GM19035 (cell line): ENCODE data around the gene STARD9.
"Not testable (repeated sequence)": the region's sequence is repeated elsewhere in the genome, so short reads cannot be mapped to it uniquely, and the experiment has no call there.

Experiments used
- ATAC-seq: cut with Tn5 transposase; IDR thresholded peaks from one replicate; pipeline ENCODE4 v1.9.1; 2021; ENCODE audit not compliant: unreplicated experiment

STARD9 gene

DNA sequence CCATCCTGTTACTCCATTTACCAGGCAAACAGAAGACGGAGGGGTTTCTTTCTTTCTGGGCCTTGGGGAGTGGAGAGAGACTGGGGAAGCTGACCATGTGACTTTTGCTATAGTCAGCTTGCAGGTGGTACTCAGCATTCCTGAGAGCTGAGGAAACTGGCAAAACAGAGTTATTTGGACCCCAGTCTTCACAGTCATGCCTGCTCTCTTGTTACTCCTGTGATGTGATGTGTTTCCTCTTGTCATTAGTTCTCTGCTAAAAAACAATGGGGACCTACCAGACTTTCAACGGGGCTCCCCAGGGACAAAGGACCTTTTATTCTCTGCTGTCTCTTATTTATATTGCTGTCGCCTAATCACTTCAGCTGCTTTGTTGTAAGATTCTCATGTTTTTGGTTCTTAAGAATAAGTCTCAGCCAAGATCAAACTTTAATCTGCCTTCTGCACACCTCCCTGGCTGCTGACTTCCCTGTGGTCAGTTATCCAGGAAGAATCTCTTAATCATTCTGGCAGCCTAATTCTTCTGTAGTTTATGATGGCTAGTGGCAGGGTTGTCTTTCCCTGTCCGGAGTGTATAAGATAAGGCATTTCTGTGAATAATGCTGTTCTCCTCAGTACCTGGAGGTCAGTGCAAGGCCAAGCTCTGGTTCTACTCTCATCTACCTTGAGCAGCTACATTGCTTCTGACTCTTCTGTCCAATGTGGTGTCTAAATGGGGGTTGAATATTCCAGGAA lies 8.8 kb downstream of the STARD9 start:
- no peak for ATAC-seq

DNA sequence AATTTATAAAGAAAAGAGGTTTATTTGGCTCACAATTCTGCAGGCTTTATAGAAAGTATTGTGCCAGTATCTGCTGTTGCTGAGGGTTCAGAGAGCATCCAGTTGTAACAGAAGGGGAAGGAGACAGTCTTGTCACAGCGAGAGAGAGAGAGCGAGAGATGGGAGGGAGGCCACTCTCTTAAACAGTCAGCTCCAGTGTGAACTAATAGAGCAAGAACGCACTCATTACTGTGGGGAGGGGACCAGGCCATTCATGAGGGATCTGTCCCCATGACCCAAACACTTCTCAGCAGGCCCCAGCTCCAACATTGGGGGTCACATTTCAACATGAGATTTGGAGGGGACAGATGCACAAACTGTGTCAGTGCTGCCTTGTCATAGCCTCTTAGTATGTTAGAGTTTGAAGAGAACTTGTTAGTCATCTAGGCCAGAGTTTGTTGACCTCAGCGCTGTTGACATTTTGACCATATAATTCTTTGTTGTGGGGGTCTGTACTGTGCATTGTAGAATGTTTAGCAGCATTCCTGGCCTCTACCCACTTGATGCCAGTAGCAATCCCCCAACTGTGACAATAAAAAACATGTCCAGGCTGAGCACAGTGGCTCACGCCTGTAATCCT lies 15.3 kb downstream of the STARD9 start:
- ATAC-seq, result no peak

DNA sequence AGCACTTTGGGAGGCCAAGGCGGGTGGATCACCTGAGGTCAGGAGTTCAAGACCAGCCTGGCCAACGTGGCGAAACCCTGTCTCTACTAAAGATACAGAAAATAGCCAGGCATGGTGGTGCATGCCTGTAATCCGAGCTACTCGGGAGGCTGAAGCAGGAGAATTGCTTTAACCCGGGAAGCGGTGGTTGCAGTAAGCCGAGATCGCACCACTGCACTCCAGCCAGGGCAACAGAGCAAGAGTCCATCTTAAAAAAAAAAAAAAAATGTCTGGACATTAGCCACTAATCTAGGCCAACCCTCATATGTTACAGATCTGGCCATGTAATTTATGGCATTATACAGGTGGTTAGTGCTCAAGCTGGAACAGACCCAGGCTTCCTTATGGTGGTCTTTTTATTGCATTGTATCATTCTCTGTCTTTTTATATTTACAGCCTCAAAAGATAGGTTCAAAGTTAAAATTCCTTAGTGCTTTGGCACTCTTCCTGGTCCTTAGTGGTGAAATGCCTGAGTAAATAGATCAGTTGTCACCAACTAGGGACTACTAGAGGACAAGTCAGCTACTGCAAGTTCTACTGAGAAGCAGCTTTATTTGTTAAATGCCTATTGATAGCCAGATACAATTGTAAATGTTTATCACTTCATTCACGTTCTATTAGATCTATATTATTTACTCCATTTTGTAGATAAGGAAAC lies 16.0 kb downstream of the STARD9 start:
- ATAC-seq, result no peak

DNA sequence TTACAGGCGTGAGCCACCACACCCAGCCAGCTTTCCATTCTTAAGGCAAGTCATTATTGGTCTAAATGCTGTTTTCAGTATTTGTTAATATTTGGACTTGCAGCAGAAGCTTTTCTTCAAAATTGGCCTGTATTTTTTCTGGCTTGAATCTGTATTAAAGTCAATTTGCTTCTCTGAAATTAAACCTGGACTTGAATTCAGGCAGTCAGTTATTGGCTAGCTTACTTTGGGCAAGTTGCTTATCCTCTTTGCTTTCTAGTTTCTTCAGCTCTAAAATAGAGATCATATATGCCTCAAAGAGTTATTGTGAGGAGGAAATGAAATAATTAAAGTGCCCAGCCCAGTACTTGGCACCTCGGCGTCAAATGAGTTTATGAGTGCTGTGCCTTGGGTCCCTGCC lies 17.3 kb downstream of the STARD9 start:
- no peak for ATAC-seq

DNA sequence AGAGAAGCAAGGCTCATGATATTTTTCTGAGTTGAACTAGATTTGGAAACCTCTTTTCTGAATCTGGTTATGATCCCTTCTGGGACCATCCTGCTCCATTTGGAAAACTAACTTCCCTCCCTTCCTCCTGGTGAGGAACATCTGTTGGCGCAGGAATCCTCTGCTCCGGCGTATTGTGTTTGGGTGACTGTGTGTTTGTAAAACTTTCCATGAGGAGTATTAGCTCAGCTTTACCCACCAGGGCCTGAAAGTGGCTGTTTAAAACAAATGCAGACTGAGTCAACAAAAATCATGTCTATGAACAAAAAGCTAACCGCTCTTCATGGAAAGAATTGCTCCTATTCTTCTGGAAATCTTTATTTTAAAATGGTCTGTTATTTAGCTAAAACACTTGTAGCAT lies 17.7 kb downstream of the STARD9 start:
- ATAC-seq, result no peak

DNA sequence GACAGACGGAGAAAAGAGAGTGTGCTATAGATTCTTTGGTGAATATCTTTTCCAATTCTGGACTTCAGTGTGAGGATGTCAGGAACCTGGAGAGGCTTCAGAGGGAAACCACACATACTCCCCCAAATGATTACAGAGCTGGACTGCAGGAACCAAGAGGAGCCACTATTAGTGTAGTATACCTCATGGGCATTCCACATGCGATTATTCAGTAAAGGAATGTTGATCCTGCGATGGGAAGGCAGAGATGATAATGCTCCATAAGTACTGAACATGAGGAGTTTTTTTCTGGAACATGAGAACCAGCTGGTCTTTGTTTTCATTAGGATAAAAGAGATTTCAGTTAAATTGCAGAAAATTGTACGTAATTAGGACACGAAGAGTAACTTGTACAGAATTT lies 18.7 kb downstream of the STARD9 start:
- no peak for ATAC-seq

DNA sequence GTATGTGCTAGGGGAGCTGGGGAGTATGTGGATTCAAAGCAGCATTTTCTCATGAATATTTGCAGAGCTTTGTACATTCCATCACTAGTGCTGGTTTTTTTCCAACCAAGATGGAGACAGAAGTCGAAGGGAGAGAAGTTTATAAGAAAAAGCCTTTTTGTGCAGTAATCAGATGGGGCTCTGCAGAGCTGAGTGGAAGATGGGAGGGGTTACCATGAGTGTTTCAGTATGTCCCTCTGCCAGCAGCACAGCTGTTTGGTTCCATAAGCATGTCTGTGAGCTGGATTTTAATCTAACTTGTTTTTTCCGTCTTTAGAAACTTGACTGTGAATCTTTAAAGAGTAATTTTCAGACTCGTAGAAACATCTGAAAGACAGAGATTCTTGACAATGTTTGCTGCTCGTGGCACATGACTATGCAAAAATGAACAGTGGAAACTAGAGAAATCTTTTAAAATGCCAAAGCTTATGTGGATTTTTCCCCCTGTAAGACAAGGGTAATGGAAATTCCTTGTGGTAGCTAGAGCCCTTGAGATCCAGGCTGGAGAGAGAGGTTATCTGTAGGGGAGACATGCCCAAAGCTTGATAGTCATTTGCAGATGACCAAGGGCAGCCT lies 20.3 kb downstream of the STARD9 start:
- no peak for ATAC-seq

DNA sequence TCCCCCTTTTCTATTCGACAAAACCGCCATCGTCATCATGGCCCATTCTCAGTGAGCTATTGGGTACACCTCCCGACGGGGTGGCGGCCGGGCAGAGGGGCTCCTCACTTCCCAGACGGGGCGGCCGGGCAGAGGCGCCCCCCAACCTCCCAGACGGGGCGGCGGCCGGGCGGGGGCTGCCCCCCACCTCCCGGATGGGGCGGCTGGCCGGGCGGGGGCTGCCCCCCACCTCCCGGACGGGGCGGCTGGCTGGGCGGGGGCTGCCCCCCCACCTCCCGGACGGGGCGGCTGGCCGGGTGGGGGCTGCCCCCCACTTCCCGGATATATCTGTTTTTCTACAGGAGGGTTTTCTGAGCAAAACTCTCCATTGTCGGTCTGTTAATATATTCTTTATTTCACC lies 25.9 kb downstream of the STARD9 start:
- not testable (repeated sequence) for ATAC-seq

DNA sequence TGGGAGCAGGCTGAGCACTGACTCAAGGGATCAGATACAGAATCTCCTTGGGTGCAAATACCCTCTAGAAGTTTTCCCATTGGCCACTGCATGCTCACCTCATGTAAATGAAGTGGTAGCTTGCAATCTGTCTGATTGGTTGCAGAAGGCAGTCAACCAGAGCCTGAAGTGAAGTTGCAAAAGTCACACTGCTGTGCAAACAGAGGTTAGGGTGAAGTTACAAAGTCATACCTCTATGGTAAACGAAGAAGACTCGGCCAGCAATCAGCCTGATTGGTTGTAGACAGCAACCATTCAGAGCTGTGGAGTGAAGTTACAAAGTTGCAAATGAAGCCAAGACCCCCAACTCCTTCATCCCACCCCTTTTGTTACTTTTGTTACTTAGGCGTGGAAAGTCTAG lies 27.1 kb downstream of the STARD9 start:
- no peak for ATAC-seq

DNA sequence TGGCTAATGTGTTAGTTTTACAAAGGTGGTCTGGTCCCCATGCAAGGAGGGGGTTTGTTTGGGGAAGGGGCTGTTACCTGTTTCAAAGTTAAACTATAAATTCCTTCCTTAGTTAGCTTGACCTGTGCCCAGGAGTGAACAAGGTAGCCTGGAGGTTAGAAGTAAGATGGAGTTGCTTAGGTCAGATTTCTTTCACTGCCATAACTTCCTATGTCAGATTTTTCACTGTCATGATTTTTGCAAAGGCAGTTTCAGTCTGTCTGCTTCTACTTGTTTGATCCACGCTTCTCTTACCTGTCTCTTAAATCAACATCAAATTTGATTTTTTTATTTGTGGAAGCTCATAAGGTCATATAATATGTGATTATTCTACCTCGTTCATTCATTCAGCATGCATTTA lies 28.6 kb downstream of the STARD9 start:
- no peak for ATAC-seq

DNA sequence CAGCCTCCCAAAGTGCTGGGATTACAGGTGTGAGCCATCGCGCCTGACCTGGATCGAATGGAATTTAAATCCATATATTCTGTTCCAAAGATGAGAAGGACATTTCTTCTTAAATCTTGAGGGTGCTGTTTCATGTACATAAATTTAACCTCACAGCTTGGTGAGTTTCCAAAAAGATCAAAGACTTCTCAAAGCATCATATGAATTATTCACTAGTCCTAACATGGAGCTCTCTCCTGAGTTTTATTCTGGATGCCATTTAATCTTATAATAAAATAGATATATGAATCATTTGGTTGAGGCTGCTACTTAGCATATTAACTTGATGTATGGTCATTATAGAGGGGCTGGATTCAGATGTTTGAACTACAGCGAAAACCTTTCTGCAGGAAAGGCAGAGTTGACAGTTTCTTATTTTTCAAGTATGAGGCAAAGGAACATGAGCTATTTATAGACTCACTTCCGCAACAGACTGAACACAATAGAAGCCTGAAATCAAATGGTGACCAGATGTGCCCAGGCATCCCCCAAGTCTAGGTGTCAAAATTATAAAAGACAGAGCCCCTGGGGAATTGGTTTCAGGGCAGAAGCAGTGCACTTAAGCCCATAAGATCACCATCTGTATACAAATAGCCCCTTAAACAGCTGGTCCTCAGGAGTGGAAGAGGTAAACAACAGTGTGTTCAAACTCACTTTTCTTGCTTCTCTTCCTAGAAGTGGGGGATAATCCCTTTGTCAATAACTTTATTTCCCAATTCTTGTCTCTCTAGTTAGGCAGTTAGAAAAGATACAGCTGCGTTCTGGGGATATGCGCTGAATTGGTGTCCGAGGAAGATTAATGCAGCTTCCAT lies 29.7 kb downstream of the STARD9 start:
- ATAC-seq, result no peak

DNA sequence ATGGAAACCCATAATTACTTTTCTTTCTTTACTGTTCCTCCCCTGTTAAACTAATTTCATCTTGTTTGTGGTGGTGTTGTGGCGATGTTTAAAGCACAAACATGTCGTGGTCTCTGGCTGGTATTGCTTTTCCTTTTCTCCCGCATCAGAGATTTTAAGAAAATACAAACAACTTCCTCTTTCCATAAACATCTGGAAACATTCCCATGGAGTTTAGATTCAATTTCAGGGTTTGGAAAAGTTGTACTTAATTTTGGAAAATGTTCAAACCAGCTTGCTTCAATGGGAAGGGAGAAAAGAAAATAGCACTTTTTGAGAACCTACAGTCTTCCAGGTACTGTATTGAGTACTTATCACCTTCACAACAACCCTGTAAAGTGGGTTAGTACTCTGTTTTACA lies 30.4 kb downstream of the STARD9 start:
- ATAC-seq, result no peak

DNA sequence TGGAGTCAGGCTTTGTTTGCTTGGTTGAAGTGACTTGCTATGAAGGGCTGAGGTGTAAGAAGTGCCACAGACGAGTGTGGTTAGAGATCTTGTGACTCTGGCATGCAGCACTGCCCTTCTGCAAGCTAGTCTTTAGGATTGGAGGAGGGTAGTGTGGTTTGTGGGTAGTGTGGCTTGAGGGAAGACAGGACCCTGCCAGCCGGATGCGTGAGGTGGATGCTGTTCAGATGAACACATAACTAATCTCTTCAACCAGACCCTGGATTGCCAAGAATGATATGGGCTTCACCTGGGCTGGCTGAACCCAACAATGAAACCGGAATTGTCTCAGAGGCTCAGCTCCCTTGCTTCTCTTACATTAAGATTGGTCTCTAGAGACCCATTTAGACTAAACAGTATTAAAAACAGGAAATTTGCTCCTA lies 32.7 kb downstream of the STARD9 start:
- peak; percentile 42 for ATAC-seq

DNA sequence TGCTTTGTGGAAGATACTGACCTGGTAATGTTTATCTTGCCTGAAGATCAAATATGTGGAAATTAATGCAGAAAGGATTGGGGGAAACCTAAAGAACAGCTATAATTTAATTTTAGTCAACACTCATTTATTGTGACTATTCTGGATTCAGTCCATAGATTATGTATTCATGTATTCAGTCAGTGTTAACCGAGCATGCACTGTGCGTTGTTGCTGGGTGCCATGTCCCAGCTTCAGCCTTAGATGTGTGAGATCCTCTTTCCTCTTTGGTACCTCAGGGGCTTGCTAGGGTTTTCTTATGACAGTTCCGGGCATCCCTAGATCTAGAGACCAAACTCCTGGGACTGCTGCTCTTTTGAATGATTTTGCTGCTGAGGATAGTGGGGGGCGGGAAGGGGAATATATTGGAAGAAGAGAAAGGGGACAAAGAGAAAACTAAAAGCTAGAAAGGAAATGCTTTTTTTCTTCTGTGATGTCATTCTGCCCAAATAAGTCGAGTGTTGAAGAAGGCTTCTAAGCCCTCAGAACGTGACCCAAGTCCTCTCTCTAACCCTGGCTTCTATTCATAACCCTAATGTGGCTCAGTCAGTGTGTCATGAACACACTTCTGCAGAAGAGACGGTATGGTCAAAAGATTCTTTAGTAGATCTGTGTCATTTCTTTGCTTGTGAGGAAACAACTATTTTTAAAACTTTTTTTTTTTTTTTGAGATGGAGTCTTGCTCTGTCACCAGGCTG lies 33.5 kb downstream of the STARD9 start:
- ATAC-seq, result no peak

DNA sequence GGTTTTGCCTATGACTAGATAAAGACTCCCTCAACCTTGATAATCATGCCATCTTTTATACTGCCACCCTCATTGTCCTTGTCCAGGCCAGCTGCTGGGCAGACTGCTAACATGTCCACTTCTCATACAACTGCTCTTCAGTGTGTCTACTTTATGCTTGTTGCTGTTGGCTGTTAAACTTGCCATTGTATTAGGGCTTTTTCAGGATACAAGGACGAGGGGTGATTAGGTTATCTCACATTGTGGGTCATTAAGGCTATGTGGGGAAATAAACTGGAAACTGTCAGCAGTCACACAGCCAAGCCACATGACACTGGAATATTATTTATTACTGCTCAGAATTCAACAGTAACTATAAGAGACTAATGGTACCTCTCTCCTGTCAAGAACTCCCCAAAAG lies 36.1 kb downstream of the STARD9 start:
- ATAC-seq, result no peak

DNA sequence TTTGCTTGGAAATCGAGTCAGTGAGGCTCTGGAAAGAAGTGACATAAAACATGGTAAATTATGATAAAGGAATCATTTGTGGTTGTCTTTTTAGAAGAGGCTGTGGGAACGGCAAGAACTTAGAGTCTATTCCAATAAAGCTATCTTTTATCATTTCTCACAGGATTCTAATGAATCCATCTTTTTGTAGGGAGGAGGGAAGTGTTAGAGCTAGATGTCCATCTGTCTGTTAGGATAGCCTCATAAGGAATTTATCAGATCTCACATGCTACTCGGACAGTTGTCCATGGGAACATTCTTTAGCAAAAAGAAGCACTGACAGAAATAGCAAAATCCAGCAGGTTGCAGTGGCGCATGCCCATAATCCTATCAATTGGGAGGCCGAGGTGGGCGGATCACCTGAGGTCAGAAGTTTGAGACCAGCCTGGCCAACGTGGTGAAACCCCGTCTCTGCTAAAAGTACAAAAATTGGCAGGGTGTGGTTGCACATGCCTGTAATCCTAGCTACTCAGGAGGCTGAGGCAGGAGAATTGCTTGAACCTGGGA lies 37.0 kb downstream of the STARD9 start:
- no peak for ATAC-seq

DNA sequence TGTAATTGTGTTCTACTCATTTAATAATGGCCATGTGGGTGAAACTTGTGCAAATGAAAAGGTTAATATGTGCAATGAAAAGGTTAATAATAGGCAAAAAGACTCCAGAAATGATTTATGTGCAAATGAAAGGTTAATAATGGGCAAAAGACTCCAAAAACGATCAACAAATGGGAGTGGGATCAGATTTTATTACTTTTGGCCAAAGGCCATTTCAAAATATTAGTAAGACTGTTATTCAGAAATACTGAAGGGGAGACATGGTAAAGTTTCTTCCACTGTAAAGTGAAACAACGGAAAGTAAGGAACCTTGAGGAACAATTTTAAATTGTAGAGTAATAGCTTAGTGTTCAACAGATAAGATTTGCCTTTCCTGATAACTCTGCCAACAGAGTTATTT lies 40.7 kb downstream of the STARD9 start:
- no peak for ATAC-seq

DNA sequence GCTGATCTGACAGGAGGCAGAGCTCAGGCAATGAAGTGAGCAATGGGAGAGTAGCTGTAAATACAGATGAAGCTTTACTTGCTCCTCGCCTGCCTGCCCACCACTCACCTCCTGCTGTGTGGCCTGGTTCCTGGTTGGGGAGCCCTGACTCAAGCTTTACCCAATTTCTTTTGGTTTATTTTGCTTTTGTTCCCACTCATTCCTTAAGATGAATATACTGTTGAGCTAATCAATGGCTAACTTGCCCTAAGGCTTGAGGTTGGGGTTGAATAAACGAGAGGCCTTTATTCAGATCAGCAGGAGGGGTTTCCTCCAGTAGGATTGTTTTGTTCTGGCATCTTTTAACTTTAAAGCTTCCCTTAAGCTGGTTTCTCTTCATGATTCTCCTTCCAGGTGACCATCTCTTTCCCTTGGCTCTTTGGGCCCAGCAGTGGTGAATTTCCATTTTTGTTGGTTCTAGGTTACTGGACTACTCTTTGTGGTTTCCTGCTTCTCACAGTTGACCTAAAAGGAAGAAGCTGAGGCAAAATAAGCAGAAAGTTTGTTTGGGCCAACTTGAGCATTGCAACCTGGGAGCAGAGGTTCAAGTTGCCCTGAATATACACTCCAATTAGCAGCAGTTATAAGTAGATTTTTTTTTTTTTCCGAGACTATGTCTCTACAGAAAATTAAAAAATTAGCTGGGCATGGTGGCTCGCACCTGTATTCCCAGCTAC lies 44.4 kb downstream of the STARD9 start:
- ATAC-seq, result no peak

DNA sequence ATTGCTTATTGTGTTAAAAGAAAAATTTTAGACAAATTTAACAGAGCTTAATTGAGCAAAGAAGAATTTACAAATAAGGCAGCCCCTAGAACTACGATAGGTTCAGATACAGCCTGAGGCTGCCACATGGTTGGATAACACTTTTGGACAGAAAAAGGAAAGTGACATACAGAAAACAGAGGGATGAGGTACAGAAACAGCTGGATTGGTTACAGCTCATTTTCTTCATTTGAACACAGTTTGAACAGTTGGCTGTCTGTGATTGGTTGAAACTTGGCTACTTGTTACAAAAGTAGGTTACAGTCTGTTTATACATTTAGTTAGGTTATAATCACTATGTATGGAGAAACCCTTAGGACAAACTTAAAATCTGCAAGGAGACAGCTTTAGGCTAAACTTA lies 46.0 kb downstream of the STARD9 start:
- ATAC-seq, result no peak
